GM12878 (cell line): ENCODE results near the gene ANP32A. TPM values are rescaled to one million over a fixed set of nuclear protein-coding genes. Genes with fewer than 3 reads are reported as not detected.

Experiments
- ATAC-seq: fragments of 200-7000 bp; cut with Tn5 transposase; 3 replicates; pipeline ENCODE4 v1.9.1; 2020; ENCODE audit warnings: mild to moderate bottlenecking, moderate library complexity
- BruUV-seq: library from RNA; stranded (reverse); fragments of 400-500 nt; replicated peaks from 2 replicates; lab custom pipeline; 2021; lab: Mats Ljungman, UMichigan
- CTCF ChIA-PET: fragments of 300-600 bp; sonication (Branson Sonifier 250); formaldehyde crosslinking; extraction: SDS; loops from one replicate; lab custom pipeline; 2021; ENCODE audit warnings: inconsistent platforms; lab: Yijun Ruan, JAX
- POLR2A ChIA-PET: fragments of 350-600 bp; formaldehyde crosslinking; extraction: SDS; loops from one replicate; lab custom pipeline; 2021; ENCODE audit warnings: inconsistent platforms; lab: Charles Lee
- RAD21 ChIA-PET: fragments of 300-600 bp; sonication (Branson Sonifier 250); formaldehyde crosslinking; loops from one replicate; lab custom pipeline; 2023; ENCODE audit warnings: antibody characterized with exemption; ENCODE audit not compliant: unreplicated experiment; lab: Charles Lee
- SMC1A ChIA-PET: fragments of 300-600 bp; sonication (Branson Sonifier 250); formaldehyde crosslinking; loops from one replicate; lab custom pipeline; 2023; ENCODE audit not compliant: unreplicated experiment, uncharacterized antibody; lab: Charles Lee
- DNase-seq: peaks from one replicate; pipeline ENCODE4 v3.0.0-alpha.2; 2011; ENCODE audit warnings: low read depth, low spot score
- FAIRE-seq: peaks from 3 replicates; lab custom pipeline; 2011; peaks lifted over from hg19 to GRCh38; lab: Jason Lieb, UNC
- H2AFZ ChIP-seq: 2 replicates; pipeline ENCODE4 v1.6.0; 2011; ENCODE audit warnings: low read depth, low read length, control low read depth; ENCODE audit not compliant: control insufficient read depth
- H3K27ac ChIP-seq: 2 replicates; pipeline ENCODE4 v1.5.1; 2011; ENCODE audit warnings: control low read depth; ENCODE audit not compliant: control insufficient read depth, insufficient read depth
- H3K27me3 ChIP-seq, 2 experiments: replicated peaks in 1 of 2; 2 replicates each; pipeline versions ENCODE4 v1.6.0 to v1.6.1; 2011; ENCODE audit warnings: low read length in 1 of 2; ENCODE audit not compliant: control insufficient read depth in 2 of 2, insufficient read depth in 2 of 2
- H3K36me3 ChIP-seq, 2 experiments: 2 replicates each; pipeline ENCODE4 v1.5.1; 2011; ENCODE audit warnings: low read length in 1 of 2; ENCODE audit not compliant: control insufficient read depth in 2 of 2, insufficient read depth in 2 of 2
- H3K4me1 ChIP-seq: 2 replicates; pipeline ENCODE4 v1.6.1; 2011; ENCODE audit warnings: mild to moderate bottlenecking, low read length, moderate library complexity, mixed read lengths; ENCODE audit not compliant: control insufficient read depth, insufficient read depth
- H3K4me2 ChIP-seq: 2 replicates; pipeline ENCODE4 v1.6.0; 2011; ENCODE audit warnings: control low read depth; ENCODE audit not compliant: control insufficient read depth, insufficient read depth
- H3K4me3 ChIP-seq: fragments of 200-600 bp; sonication (generic); 2 replicates; pipeline ENCODE4 v1.5.1; 2016
- H3K79me2 ChIP-seq: 2 replicates; pipeline ENCODE4 v1.6.0; 2011; ENCODE audit warnings: low read length; ENCODE audit not compliant: control insufficient read depth, insufficient read depth
- H3K9ac ChIP-seq: 2 replicates; pipeline ENCODE4 v1.8.0; 2011; ENCODE audit warnings: low read length, control low read depth, mixed read lengths; ENCODE audit not compliant: control insufficient read depth, insufficient read depth
- H3K9me3 ChIP-seq: replicated peaks from 3 replicates; pipeline ENCODE4 v1.5.1; 2011; ENCODE audit warnings: mild to moderate bottlenecking, low read length; ENCODE audit not compliant: control insufficient read depth, insufficient read depth
- H4K20me1 ChIP-seq: 2 replicates; pipeline ENCODE4 v1.6.0; 2011; ENCODE audit not compliant: control insufficient read depth, insufficient read depth
- POU2F2 ChIP-seq: IDR thresholded peaks from 3 replicates; pipeline ENCODE4 v1.6.1; 2011; ENCODE audit warnings: low read depth, mild to moderate bottlenecking, low read length, borderline replicate concordance
- RAD21 ChIP-seq: IDR thresholded peaks from 2 replicates; pipeline ENCODE4 v1.6.1; 2011; ENCODE audit warnings: mild to moderate bottlenecking, low read depth, low read length, moderate library complexity; ENCODE audit not compliant: insufficient read depth
- SMC3 ChIP-seq: IDR thresholded peaks from 2 replicates; pipeline ENCODE4 v1.6.1; 2011; ENCODE audit warnings: low read length, improper control_type of control experiment, borderline replicate concordance
- TCF12 ChIP-seq: IDR thresholded peaks from 2 replicates; pipeline ENCODE4 v1.6.1; 2011; ENCODE audit warnings: low read depth, mild to moderate bottlenecking, low read length
- WGBS: methylation state at CpG from one replicate; pipeline ENCODE4 v1.1.6; 2016; ENCODE audit warnings: low lambda C conversion rate; ENCODE audit not compliant: insufficient replicate concordance, insufficient coverage; ENCODE audit errors: missing lambda C conversion rate; 5-methylcytosine and 5-hydroxymethylcytosine counted together
- in situ Hi-C: fragments of 300-500 bp; cut with MboI; formaldehyde crosslinking; loops from 9 replicates; pipeline ENCODE4 v1.14.3; 2018; ENCODE audit warnings: mixed read lengths
- intact Hi-C: fragments of 100-400 bp; cut with micrococcal nuclease; formaldehyde crosslinking; loops from one replicate; pipeline ENCODE4 v1.14.2; 2022; ENCODE audit not compliant: unreplicated experiment
- polyA plus RNA-seq, 11 experiments: library from polyadenylated mRNA; depleted of rRNA in 4 of 11; unstranded in 6 of 11; stranded (reverse) in 5 of 11; fragments of >200 nt; fragmentation: Nextera tagmentation in 4 of 11; fragmentation: Illumina TruSeq in 1 of 11; extraction: Ambion mirVana in 4 of 11; extraction: Trizol in 1 of 11; gene quantifications; 1 replicate in 1 of 11; 2 replicates in 10 of 11; pipeline versions ENCODE4 v1.2.1 to v1.2.3, GENCODE V29; 2011 to 2016; ENCODE audit warnings: inconsistent platforms in 2 of 11, missing spikeins in 2 of 11, low read depth in 1 of 11
- total RNA-seq, 4 experiments: library from RNA; depleted of rRNA in 3 of 4; stranded (reverse); fragments of >200 nt in 3 of 4; fragmentation: Illumina TruSeq in 1 of 4; extraction: Trizol in 1 of 4; gene quantifications; 2 replicates each; pipeline versions ENCODE4 v1.2.1 to v1.2.3, GENCODE V29; 2013 to 2021
- TF ChIP-seq, protein P1 (sequence below), 3 experiments: IDR thresholded peaks in 2 of 3; conservative IDR thresholded peaks in 1 of 3; 2 replicates each; pipeline ENCODE4 v1.5.1; 2011; ENCODE audit warnings: low read depth in 3 of 3, low read length in 3 of 3, mild to moderate bottlenecking in 3 of 3, control low read depth in 2 of 3, moderate library complexity in 2 of 3, inconsistent platforms in 1 of 3, mixed read lengths in 1 of 3; ENCODE audit not compliant: control insufficient read depth in 2 of 3, insufficient read depth in 1 of 3; ENCODE audit errors: extremely low read depth in 1 of 3
- TF ChIP-seq, protein P2 (sequence below): IDR thresholded peaks from 2 replicates; pipeline ENCODE4 v1.6.1; 2011; ENCODE audit warnings: mild to moderate bottlenecking, low read depth, low read length, moderate library complexity; ENCODE audit not compliant: insufficient replicate concordance
- TF ChIP-seq, protein P3 (sequence below): fragments of 450-650 bp; IDR thresholded peaks from 2 replicates; pipeline ENCODE4 v1.6.1; 2017; ENCODE audit warnings: mild to moderate bottlenecking, moderate library complexity

Gene ANP32A
- total and polyA plus RNA-seq, 10 of the 15 experiments (the other 5 are each of a cell fraction or from before 2014, with no cell fraction given) = 29.6 to 666 (median 234) TPM

DNA sequence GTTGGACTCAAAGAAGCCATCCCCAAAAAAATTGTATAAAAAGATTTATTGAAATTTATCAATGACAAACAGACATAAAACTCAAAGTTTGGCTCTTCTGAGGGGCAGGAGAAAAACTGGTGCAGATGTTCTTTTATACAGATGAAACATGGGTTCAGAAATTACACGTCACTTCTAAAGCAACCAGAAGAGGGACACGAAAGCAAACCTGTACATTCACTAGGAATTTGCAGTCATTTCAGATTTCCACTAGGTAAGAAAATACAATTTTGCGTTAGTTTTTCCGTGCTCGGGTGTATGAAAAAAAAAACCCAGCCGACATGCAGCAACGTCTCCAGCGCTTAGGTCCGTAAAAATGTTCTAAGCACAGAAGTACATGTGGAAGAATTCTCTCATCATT, 41.8 kb downstream of the ANP32A start:
- FAIRE-seq (no peak), ATAC-seq (no peak), DNase-seq (no peak)
- intact Hi-C loops (no loop called here), in situ Hi-C loops (no loop called here)
- BruUV-seq = no TSS peak
- SMC1A ChIA-PET = interaction anchor here (0.8 to 1.7 kb wide), 2 partner anchors 50 to 55 kb away, joined by 3 to 5 read pairs; no protein-coding TSS in a partner anchor
- Histone ChIP-seq H3K27ac (no peak overlapping the region), H3K4me3 (no peak overlapping the region), H3K9me3 (no peaks in the 10 kb centered on the region; the same call in 2 of the 3 replicates), H2AFZ (no peak overlapping the region), H3K27me3 (no peaks in the 10 kb centered on the region), H3K4me2 (no peak overlapping the region), H3K36me3 (peaks cover 25 to 40% of the 10 kb centered on the region in 2 experiments), H3K79me2 (no peaks in the 10 kb centered on the region), H3K4me1 (peaks cover 9% of the 10 kb centered on the region), H3K9ac (no peak overlapping the region), H4K20me1 (no peaks in the 10 kb centered on the region; the same call in 1 of the 2 replicates)
- CTCF ChIA-PET = interaction anchor here (0.7 to 9.2 kb wide), 3 partner anchors 16 to 616 kb away, joined by 3 to 124 read pairs (median 5); no protein-coding TSS in a partner anchor
- 88% methylated on average over 9 of the region's 9 CpGs for WGBS
- POLR2A ChIA-PET = no interaction called here
- RAD21 ChIA-PET = interaction anchor here (1.3 to 1.7 kb wide), 2 partner anchors 50 to 97 kb away, joined by 3 to 6 read pairs; no protein-coding TSS in a partner anchor
- TF ChIP-seq RAD21 (0 out of 2 replicates have a peak, but pooled peaks have one; percentile 13), POU2F2 (no peak), SMC3 (peak; percentile 10; the same call in 1 of the 2 replicates), TCF12 (no peak)
- TF ChIP-seq, protein P1, sequence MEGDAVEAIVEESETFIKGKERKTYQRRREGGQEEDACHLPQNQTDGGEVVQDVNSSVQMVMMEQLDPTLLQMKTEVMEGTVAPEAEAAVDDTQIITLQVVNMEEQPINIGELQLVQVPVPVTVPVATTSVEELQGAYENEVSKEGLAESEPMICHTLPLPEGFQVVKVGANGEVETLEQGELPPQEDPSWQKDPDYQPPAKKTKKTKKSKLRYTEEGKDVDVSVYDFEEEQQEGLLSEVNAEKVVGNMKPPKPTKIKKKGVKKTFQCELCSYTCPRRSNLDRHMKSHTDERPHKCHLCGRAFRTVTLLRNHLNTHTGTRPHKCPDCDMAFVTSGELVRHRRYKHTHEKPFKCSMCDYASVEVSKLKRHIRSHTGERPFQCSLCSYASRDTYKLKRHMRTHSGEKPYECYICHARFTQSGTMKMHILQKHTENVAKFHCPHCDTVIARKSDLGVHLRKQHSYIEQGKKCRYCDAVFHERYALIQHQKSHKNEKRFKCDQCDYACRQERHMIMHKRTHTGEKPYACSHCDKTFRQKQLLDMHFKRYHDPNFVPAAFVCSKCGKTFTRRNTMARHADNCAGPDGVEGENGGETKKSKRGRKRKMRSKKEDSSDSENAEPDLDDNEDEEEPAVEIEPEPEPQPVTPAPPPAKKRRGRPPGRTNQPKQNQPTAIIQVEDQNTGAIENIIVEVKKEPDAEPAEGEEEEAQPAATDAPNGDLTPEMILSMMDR (IDR thresholded peaks at IDR 0.05 in 2 of 3, conservative IDR thresholded peaks at IDR 0.05 in 1 of 3; ENCODE audit: control insufficient read depth in 2 of 3, extremely low read depth in 1 of 3, insufficient read depth in 1 of 3, low read depth in 3 of 3, low read length in 3 of 3) = peak in 1 of 3 experiments; percentile 1; a peak in 1 of 6 replicates
- TF ChIP-seq, protein P2, sequence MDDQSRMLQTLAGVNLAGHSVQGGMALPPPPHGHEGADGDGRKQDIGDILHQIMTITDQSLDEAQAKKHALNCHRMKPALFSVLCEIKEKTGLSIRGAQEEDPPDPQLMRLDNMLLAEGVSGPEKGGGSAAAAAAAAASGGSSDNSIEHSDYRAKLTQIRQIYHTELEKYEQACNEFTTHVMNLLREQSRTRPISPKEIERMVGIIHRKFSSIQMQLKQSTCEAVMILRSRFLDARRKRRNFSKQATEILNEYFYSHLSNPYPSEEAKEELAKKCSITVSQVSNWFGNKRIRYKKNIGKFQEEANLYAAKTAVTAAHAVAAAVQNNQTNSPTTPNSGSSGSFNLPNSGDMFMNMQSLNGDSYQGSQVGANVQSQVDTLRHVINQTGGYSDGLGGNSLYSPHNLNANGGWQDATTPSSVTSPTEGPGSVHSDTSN = no peak
- TF ChIP-seq, protein P3, sequence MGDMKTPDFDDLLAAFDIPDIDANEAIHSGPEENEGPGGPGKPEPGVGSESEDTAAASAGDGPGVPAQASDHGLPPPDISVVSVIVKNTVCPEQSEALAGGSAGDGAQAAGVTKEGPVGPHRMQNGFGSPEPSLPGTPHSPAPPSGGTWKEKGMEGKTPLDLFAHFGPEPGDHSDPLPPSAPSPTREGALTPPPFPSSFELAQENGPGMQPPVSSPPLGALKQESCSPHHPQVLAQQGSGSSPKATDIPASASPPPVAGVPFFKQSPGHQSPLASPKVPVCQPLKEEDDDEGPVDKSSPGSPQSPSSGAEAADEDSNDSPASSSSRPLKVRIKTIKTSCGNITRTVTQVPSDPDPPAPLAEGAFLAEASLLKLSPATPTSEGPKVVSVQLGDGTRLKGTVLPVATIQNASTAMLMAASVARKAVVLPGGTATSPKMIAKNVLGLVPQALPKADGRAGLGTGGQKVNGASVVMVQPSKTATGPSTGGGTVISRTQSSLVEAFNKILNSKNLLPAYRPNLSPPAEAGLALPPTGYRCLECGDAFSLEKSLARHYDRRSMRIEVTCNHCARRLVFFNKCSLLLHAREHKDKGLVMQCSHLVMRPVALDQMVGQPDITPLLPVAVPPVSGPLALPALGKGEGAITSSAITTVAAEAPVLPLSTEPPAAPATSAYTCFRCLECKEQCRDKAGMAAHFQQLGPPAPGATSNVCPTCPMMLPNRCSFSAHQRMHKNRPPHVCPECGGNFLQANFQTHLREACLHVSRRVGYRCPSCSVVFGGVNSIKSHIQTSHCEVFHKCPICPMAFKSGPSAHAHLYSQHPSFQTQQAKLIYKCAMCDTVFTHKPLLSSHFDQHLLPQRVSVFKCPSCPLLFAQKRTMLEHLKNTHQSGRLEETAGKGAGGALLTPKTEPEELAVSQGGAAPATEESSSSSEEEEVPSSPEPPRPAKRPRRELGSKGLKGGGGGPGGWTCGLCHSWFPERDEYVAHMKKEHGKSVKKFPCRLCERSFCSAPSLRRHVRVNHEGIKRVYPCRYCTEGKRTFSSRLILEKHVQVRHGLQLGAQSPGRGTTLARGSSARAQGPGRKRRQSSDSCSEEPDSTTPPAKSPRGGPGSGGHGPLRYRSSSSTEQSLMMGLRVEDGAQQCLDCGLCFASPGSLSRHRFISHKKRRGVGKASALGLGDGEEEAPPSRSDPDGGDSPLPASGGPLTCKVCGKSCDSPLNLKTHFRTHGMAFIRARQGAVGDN = no peak
